HepG2 (cell line): ENCODE measurements around the gene CARMIL3. TPM values are rescaled to one million over a fixed set of nuclear protein-coding genes. Genes with fewer than 3 reads are reported as not detected.

Experiments
- AHR ChIP-seq: IDR thresholded peaks from 2 replicates; pipeline ENCODE4 v1.6.1; 2018; ENCODE audit warnings: missing genetic modification reagents, missing compliant biosample characterization
- ATM ChIP-seq: fragments of 450-650 bp; IDR thresholded peaks from 2 replicates; pipeline ENCODE4 v1.7.1; 2017; ENCODE audit warnings: mild to moderate bottlenecking, borderline replicate concordance
- CREBL2 ChIP-seq: sonication (generic); formaldehyde crosslinking; IDR thresholded peaks from 2 replicates; pipeline ENCODE4 v1.8.1; 2023; ENCODE audit warnings: missing genetic modification reagents, mild to moderate bottlenecking, borderline replicate concordance
- DNMT3B ChIP-seq: conservative IDR thresholded peaks from 2 replicates; pipeline ENCODE4 v1.6.1; 2016; ENCODE audit warnings: missing biosample characterization, control low read depth
- EED ChIP-seq: sonication (generic); formaldehyde crosslinking; IDR thresholded peaks from 2 replicates; pipeline ENCODE4 v1.5.0; 2020; ENCODE audit warnings: mild to moderate bottlenecking, missing genetic modification reagents
- FOSL2 ChIP-seq: sonication (generic); formaldehyde crosslinking; IDR thresholded peaks from 2 replicates; pipeline ENCODE4 v1.4.0; 2020; ENCODE audit warnings: missing genetic modification reagents
- FUBP1 ChIP-seq: sonication (generic); formaldehyde crosslinking; IDR thresholded peaks from 2 replicates; pipeline ENCODE4 v1.5.1; 2020; ENCODE audit warnings: missing genetic modification reagents, mild to moderate bottlenecking, borderline replicate concordance
- GPN1 ChIP-seq: sonication (generic); formaldehyde crosslinking; IDR thresholded peaks from 2 replicates; pipeline ENCODE4 v1.5.1; 2020; ENCODE audit warnings: missing genetic modification reagents, borderline replicate concordance
- HIVEP1 ChIP-seq: sonication (generic); formaldehyde crosslinking; IDR thresholded peaks from 2 replicates; pipeline ENCODE4 v1.4.0; 2020; ENCODE audit warnings: mild to moderate bottlenecking, missing genetic modification reagents
- IKZF4 ChIP-seq: sonication (generic); formaldehyde crosslinking; IDR thresholded peaks from 2 replicates; pipeline ENCODE4 v1.5.1; 2020; ENCODE audit warnings: borderline replicate concordance, mild to moderate bottlenecking, low read depth, missing genetic modification reagents; ENCODE audit errors: not compliant biosample characterization
- KDM4B ChIP-seq: sonication (generic); formaldehyde crosslinking; IDR thresholded peaks from 2 replicates; pipeline ENCODE4 v1.4.0; 2020; ENCODE audit warnings: missing genetic modification reagents
- PAXIP1 ChIP-seq: sonication (generic); formaldehyde crosslinking; conservative IDR thresholded peaks from 2 replicates; pipeline ENCODE4 v1.4.0; 2020; ENCODE audit warnings: mild to moderate bottlenecking, missing genetic modification reagents, moderate library complexity
- POLR2AphosphoS2 ChIP-seq: IDR thresholded peaks from 2 replicates; pipeline ENCODE4 v1.6.1; 2011; ENCODE audit warnings: low read depth, low read length, improper control_type of control experiment
- SYNCRIP ChIP-seq: fragments of 200-400 bp; formaldehyde crosslinking; IDR thresholded peaks from 2 replicates; pipeline ENCODE4 v1.6.1; 2018; ENCODE audit warnings: mild to moderate bottlenecking, low read depth, low read length; ENCODE audit not compliant: insufficient read depth
- ZFP36 ChIP-seq: fragments of 150-350 bp; IDR thresholded peaks from 2 replicates; pipeline ENCODE4 v1.6.1; 2018; ENCODE audit warnings: borderline replicate concordance, low read length, low read depth; ENCODE audit not compliant: partially characterized antibody
- ZNF414 ChIP-seq: sonication (generic); formaldehyde crosslinking; IDR thresholded peaks from 2 replicates; pipeline ENCODE4 v1.5.0; 2020; ENCODE audit warnings: missing genetic modification reagents
- ZNF460 ChIP-seq: sonication (generic); formaldehyde crosslinking; IDR thresholded peaks from 2 replicates; pipeline ENCODE4 v1.5.1; 2020; ENCODE audit warnings: missing genetic modification reagents, mild to moderate bottlenecking, borderline replicate concordance
- ZNF703 ChIP-seq: sonication (generic); formaldehyde crosslinking; IDR thresholded peaks from 2 replicates; pipeline ENCODE4 v1.5.1; 2020; ENCODE audit warnings: missing genetic modification reagents, mild to moderate bottlenecking, moderate library complexity, borderline replicate concordance
- ZNF777 ChIP-seq: sonication (generic); formaldehyde crosslinking; IDR thresholded peaks from 2 replicates; pipeline ENCODE4 v1.4.0; 2020; ENCODE audit warnings: missing genetic modification reagents
- ZSCAN22 ChIP-seq: sonication (generic); formaldehyde crosslinking; IDR thresholded peaks from 2 replicates; pipeline ENCODE4 v1.4.0; 2020; ENCODE audit warnings: mild to moderate bottlenecking, missing genetic modification reagents
- ZSCAN25 ChIP-seq: sonication (generic); formaldehyde crosslinking; IDR thresholded peaks from 2 replicates; pipeline ENCODE4 v1.8.0; 2022; ENCODE audit warnings: mild to moderate bottlenecking, missing genetic modification reagents
- ZSCAN5A ChIP-seq: sonication (generic); formaldehyde crosslinking; IDR thresholded peaks from 2 replicates; pipeline ENCODE4 v1.8.0; 2022; ENCODE audit warnings: mild to moderate bottlenecking, missing genetic modification reagents, borderline replicate concordance
- polyA plus RNA-seq, 8 experiments: library from polyadenylated mRNA; depleted of rRNA in 3 of 8; stranded (reverse) in 7 of 8; unstranded in 1 of 8; fragments of >200 nt; fragmentation: Illumina TruSeq in 4 of 8; extraction: Trizol in 4 of 8; gene quantifications; 2 replicates each; pipeline versions ENCODE4 v1.2.1 to v1.2.3, GENCODE V29; 2011 to 2016; ENCODE audit warnings: low read depth in 4 of 8, missing spikeins in 1 of 8, mixed read lengths in 1 of 8; ENCODE audit not compliant: insufficient read depth in 1 of 8
- total RNA-seq, 5 experiments: library from RNA; depleted of rRNA; stranded (reverse); fragments of >200 nt; fragmentation: Illumina TruSeq; extraction: Trizol; gene quantifications; 2 replicates each; pipeline ENCODE4 v1.2.3, GENCODE V29; 2016; ENCODE audit warnings: low read depth in 1 of 5

CARMIL3 gene
- total and polyA plus RNA-seq, 2 of the 13 experiments (the other 11 are each of a cell fraction or from before 2014, with no cell fraction given), result 0.27 to 0.55 TPM

DNA sequence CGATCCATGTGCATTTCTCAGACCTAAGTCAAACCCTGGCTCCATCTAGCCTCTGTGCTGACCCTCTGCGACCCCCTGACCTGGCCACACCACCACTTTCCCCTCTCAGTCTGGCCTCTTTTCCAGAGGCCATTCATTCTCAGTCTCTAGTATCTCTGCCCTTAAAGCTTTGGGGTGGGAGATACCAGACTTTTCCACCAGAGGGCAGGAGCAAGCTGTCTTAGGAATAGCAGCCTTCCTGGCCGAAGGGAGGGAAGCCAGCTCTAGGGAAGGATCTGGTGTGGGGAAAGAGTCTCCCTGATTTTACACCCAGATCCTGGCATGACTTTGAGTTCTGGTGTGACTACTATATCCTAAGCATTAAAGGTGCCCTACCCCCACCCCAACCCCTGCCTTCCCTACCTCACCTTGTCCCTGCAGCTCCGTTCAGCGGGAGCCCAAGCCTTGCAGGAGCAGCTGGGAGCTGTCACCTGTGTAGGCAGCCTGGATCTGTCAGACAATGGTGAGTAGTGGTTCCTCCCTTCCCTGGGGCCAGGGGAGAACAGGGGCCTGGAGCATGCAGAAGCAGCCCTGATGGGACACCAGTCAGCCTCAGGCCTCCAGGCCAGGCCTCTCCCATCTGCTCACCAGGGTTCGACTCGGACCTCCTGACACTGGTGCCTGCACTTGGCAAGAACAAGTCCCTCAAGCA is 6.6 kb downstream of the CARMIL3 start (continued):
- TF ChIP-seq PAXIP1 (CRISPR knock-in tag), result peak; percentile 51; the same call in 1 of the 2 replicates
- TF ChIP-seq ZNF777 (CRISPR knock-in tag), result no peak
- no peak; the same call in 1 of the 2 replicates for TF ChIP-seq AHR (CRISPR knock-in tag)
- TF ChIP-seq ZFP36, result peak; percentile 48
- no peak for TF ChIP-seq ATM
- no peak for TF ChIP-seq ZSCAN25 (CRISPR knock-in tag)
- TF ChIP-seq ZSCAN22 (CRISPR knock-in tag), result no peak
- TF ChIP-seq SYNCRIP, result no peak
- TF ChIP-seq DNMT3B (CRISPR knock-in tag), result no peak
- TF ChIP-seq EED (CRISPR knock-in tag), result no peak
- no peak for TF ChIP-seq POLR2AphosphoS2
- 0 out of 2 replicates have a peak, but pooled peaks have one; percentile 54 for TF ChIP-seq ZNF414 (CRISPR knock-in tag)
- TF ChIP-seq HIVEP1 (CRISPR knock-in tag), result no peak
- TF ChIP-seq CREBL2, result no peak
- no peak; the same call in 1 of the 2 replicates for TF ChIP-seq GPN1
- TF ChIP-seq FOSL2, result peak; percentile 60
- TF ChIP-seq ZNF460 (CRISPR knock-in tag), result no peak
- no peak; the same call in 1 of the 2 replicates for TF ChIP-seq ZSCAN5A (CRISPR knock-in tag)
- TF ChIP-seq KDM4B (CRISPR knock-in tag), result no peak
- no peak for TF ChIP-seq ZNF703 (CRISPR knock-in tag)
- no peak for TF ChIP-seq FUBP1 (CRISPR knock-in tag)
- peak; percentile 71 for TF ChIP-seq IKZF4
